ENCODE results near the gene MUC5B. TPM values are rescaled to one million over a fixed set of nuclear protein-coding genes. Genes with fewer than 3 reads are reported as not detected.

The MUC5B gene
- total RNA-seq, 2 experiments from 2014 or later = not detected

- Mint-ChIP-seq H3K4me3 (no peak overlapping the region), H3K27ac (peak overlapping the region; percentile 38), H3K4me1 (ENCODE audit: low read depth) (peaks cover 48% of the 10 kb centered on the region), H3K36me3 (ENCODE audit: low read depth) (peaks cover 15% of the 10 kb centered on the region), H3K27me3 (no peaks in the 10 kb centered on the region), H3K9me3 (peaks cover 3% of the 10 kb centered on the region)
- DNase-seq = no peak
- TF ChIP-seq CTCF (IDR thresholded peaks at IDR 0.05) = no peak
- intact Hi-C loops (cut with micrococcal nuclease) = no loop called here
- ChIA-PET POLR2A (interaction anchor here (1.2 kb wide), 1 partner anchor 10 kb away, joined by 3 read pairs; no protein-coding TSS in a partner anchor), CTCF (no interaction called here)
- no peak for ATAC-seq
Measured at GRCh38 chr11:1306186-1307162, 83.6 kb downstream of the MUC5B start.

GRCh38 chr11:1307163-1307870 is 84.5 kb downstream of the MUC5B start:
- H3K4me1 Mint-ChIP-seq (ENCODE audit: low read depth) = peaks cover 48% of the 10 kb centered on the region
- intact Hi-C loops (cut with micrococcal nuclease) = no loop called here
- no peak for TF ChIP-seq CTCF (IDR thresholded peaks at IDR 0.05)
- POLR2A ChIA-PET = interaction anchor here (2.3 kb wide), 1 partner anchor 77 kb away, joined by 7 read pairs; no protein-coding TSS in a partner anchor
- peak overlapping the region; percentile 38 for H3K27ac Mint-ChIP-seq
- H3K36me3 Mint-ChIP-seq (ENCODE audit: low read depth) = peaks cover 16% of the 10 kb centered on the region
- peaks cover 11% of the 10 kb centered on the region for H3K9me3 Mint-ChIP-seq
- CTCF ChIA-PET = no interaction called here
- peak overlapping the region; percentile 21 for H3K4me3 Mint-ChIP-seq
- no peaks in the 10 kb centered on the region for H3K27me3 Mint-ChIP-seq
- ATAC-seq = no peak
- DNase-seq = peak; percentile 33

- Mint-ChIP-seq H3K36me3 (ENCODE audit: low read depth) (peaks cover 18% of the 10 kb centered on the region), H3K4me3 (peak overlapping the region; percentile 68), H3K27ac (peak overlapping the region; percentile 55), H3K4me1 (ENCODE audit: low read depth) (peaks cover 44% of the 10 kb centered on the region), H3K9me3 (peaks cover 13% of the 10 kb centered on the region), H3K27me3 (no peaks in the 10 kb centered on the region)
- intact Hi-C loops (cut with micrococcal nuclease) = no loop called here
- DNase-seq (no peak), ATAC-seq (no peak)
- CTCF ChIA-PET = interaction anchor here (1.1 kb wide), 1 partner anchor 45 kb away, joined by 3 read pairs; no protein-coding TSS in a partner anchor
- POLR2A ChIA-PET = interaction anchor here (1.1 to 2.3 kb wide), 3 partner anchors 10 to 76 kb away, joined by 3 to 7 read pairs (median 4); no protein-coding TSS in a partner anchor
- TF ChIP-seq CTCF (IDR thresholded peaks at IDR 0.05) = no peak
Measured at GRCh38 chr11:1307998-1308742, 85.3 kb downstream of the MUC5B start.

- Mint-ChIP-seq H3K27ac (peak overlapping the region; percentile 55), H3K9me3 (peaks cover 13% of the 10 kb centered on the region), H3K4me3 (peak overlapping the region; percentile 68), H3K36me3 (ENCODE audit: low read depth) (peaks cover 19% of the 10 kb centered on the region), H3K27me3 (no peaks in the 10 kb centered on the region), H3K4me1 (ENCODE audit: low read depth) (peaks cover 40% of the 10 kb centered on the region)
- ATAC-seq (peak; percentile 0), DNase-seq (peak; percentile 41)
- intact Hi-C loops (cut with micrococcal nuclease) = no loop called here
- ChIA-PET CTCF (interaction anchor here (1.1 kb wide), 1 partner anchor 46 kb away, joined by 3 read pairs; no protein-coding TSS in a partner anchor), POLR2A (interaction anchor here (0.6 to 2.3 kb wide), 8 partner anchors 9 to 151 kb away, joined by 3 to 9 read pairs (median 4); partner anchors contain the start of gene MUC5AC)
- TF ChIP-seq CTCF (IDR thresholded peaks at IDR 0.05) = no peak
Measured at GRCh38 chr11:1308743-1309497, 86.1 kb downstream of the MUC5B start.
